Activated CD8-positive, alpha-beta T cell treated with anti-CD3 and anti-CD28 coated beads, Interleukin-2, amount 10 ng/mL, durations not matched to agents 7 days and 5 days (primary cell): ENCODE results near the gene DSTN. TPM values are rescaled to one million over a fixed set of nuclear protein-coding genes. Genes with fewer than 3 reads are reported as not detected.
"Not testable (repeated sequence)": the region's sequence is repeated elsewhere in the genome, so short reads cannot be mapped to it uniquely, and the experiment has no call there.

Experiments used
- ATAC-seq: fragments of 150-1000 bp; cut with Tn5 transposase; one replicate; pipeline ENCODE4 v1.10.0; 2021; ENCODE audit warnings: moderate library complexity
- CTCF ChIA-PET: fragments of 350-600 bp; sonication (Branson Sonifier 250); formaldehyde crosslinking; loops from one replicate; lab custom pipeline; 2021; ENCODE audit warnings: antibody characterized with exemption; lab: Charles Lee
- POLR2A ChIA-PET: fragments of 350-600 bp; sonication (Branson Sonifier 250); formaldehyde crosslinking; loops from one replicate; lab custom pipeline; 2021; ENCODE audit warnings: antibody characterized with exemption; lab: Charles Lee
- DNase-seq: peaks from one replicate; pipeline ENCODE4 v3.0.0-alpha.2; 2020
- H3K27ac Mint-ChIP-seq: one replicate; pipeline ENCODE4 v1.8.0; 2021; ENCODE audit warnings: mild to moderate bottlenecking, mixed read lengths
- H3K27me3 Mint-ChIP-seq: one replicate; pipeline ENCODE4 v1.8.0; 2021; ENCODE audit warnings: low read depth, mixed read lengths
- H3K36me3 Mint-ChIP-seq: one replicate; pipeline ENCODE4 v1.8.0; 2021; ENCODE audit warnings: low read depth, mixed read lengths
- H3K4me1 Mint-ChIP-seq: one replicate; pipeline ENCODE4 v1.8.0; 2021; ENCODE audit warnings: low read depth, mixed read lengths
- H3K4me3 Mint-ChIP-seq: one replicate; pipeline ENCODE4 v1.8.0; 2021; ENCODE audit warnings: mild to moderate bottlenecking, mixed read lengths
- H3K9me3 Mint-ChIP-seq: one replicate; pipeline ENCODE4 v1.8.0; 2022; ENCODE audit warnings: mixed read lengths; ENCODE audit not compliant: insufficient read depth
- total RNA-seq, 2 experiments: library from RNA; stranded (reverse); gene quantifications; one replicate each; pipeline ENCODE4 v1.2.3, GENCODE V29; 2021

DSTN gene
- total RNA-seq, 2 experiments from 2014 or later, result 59.0 to 63.6 TPM

- Mint-ChIP-seq H3K36me3 (peaks cover 52% of the 10 kb centered on the region), H3K4me3 (no peak overlapping the region), H3K27ac (no peak overlapping the region), H3K27me3 (no peaks in the 10 kb centered on the region), H3K4me1 (peaks cover 27% of the 10 kb centered on the region), H3K9me3 (peaks cover 7% of the 10 kb centered on the region)
- no peak for DNase-seq
- POLR2A ChIA-PET, result no interaction called here
- CTCF ChIA-PET, result interaction anchor here (1.3 kb wide), 1 partner anchor 24 kb away, joined by 3 read pairs; no protein-coding TSS in a partner anchor
- ATAC-seq, result no peak
Observed at GRCh38 chr20:17657898-17658647, 88.2 kb downstream of the DSTN start.

GRCh38 chr20:17658648-17658993 is 88.7 kb downstream of the DSTN start:
- ATAC-seq (no peak), DNase-seq (no peak)
- Mint-ChIP-seq H3K36me3 (peaks cover 52% of the 10 kb centered on the region), H3K4me3 (no peak overlapping the region), H3K27ac (no peak overlapping the region), H3K4me1 (peaks cover 32% of the 10 kb centered on the region), H3K9me3 (peaks cover 7% of the 10 kb centered on the region), H3K27me3 (no peaks in the 10 kb centered on the region)
- ChIA-PET CTCF (interaction anchor here (1.3 kb wide), 1 partner anchor 24 kb away, joined by 3 read pairs; no protein-coding TSS in a partner anchor), POLR2A (no interaction called here)

- H3K27me3 Mint-ChIP-seq, H3K27ac Mint-ChIP-seq, ATAC-seq, POLR2A ChIA-PET, H3K9me3 Mint-ChIP-seq, DNase-seq, CTCF ChIA-PET, H3K4me3 Mint-ChIP-seq: not testable (repeated sequence)
- H3K36me3 Mint-ChIP-seq, result peaks cover 50% of the 10 kb centered on the region
- H3K4me1 Mint-ChIP-seq, result peaks cover 39% of the 10 kb centered on the region
Observed at GRCh38 chr20:17659344-17659743, 89.5 kb downstream of the DSTN start.

Other genes starting within 250 kb of the DSTN start
- gene BFSP1, start 38.7 kb upstream of the DSTN start, total RNA-seq, result under 1 TPM; 0.50 to 0.55 TPM
- 10 to 100 TPM; 64.3 to 66.7 TPM for gene RRBP1, start 112.2 kb downstream of the DSTN start, total RNA-seq
- gene BANF2, start 129.9 kb downstream of the DSTN start, total RNA-seq, result not detected